CD14-positive monocyte (primary cell): ENCODE measurements around the gene LPCAT1. TPM values are rescaled to one million over a fixed set of nuclear protein-coding genes. Genes with fewer than 3 reads are reported as not detected.

ENCODE experiments used
- DNase-seq, 3 donors: peaks; one replicate each; pipeline ENCODE4 v3.0.0-alpha.2; 2011 to 2022
- H2AFZ ChIP-seq: 2 replicates; pipeline ENCODE4 v1.6.0; 2012; ENCODE audit warnings: mild to moderate bottlenecking, low read depth, low read length, inconsistent platforms; ENCODE audit not compliant: insufficient read depth, poor library complexity, severe bottlenecking
- H3K27ac ChIP-seq, 2 donors: 1 replicate in 1 of 2; 2 replicates in 1 of 2; pipeline ENCODE4 v1.5.1; 2012 to 2013; ENCODE audit warnings: low read length in 2 of 2, control low read depth in 1 of 2, inconsistent platforms in 1 of 2, low read depth in 1 of 2, mild to moderate bottlenecking in 1 of 2
- H3K27me3 ChIP-seq, 2 donors: one replicate each; pipeline versions ENCODE4 v1.6.0 to v1.6.1; 2011 to 2013; ENCODE audit warnings: low read length in 2 of 2; ENCODE audit not compliant: control insufficient read depth in 2 of 2, insufficient read depth in 2 of 2
- H3K36me3 ChIP-seq, 2 donors: replicated peaks in 1 of 2; 1 replicate in 1 of 2; 2 replicates in 1 of 2; pipeline versions ENCODE4 v1.5.1 to v1.6.1; 2012 to 2013; ENCODE audit warnings: low read length in 2 of 2, control low read depth in 1 of 2, inconsistent platforms in 1 of 2, mild to moderate bottlenecking in 1 of 2; ENCODE audit not compliant: insufficient read depth in 2 of 2, control insufficient read depth in 1 of 2
- H3K4me1 ChIP-seq, 2 donors: 1 replicate in 1 of 2; 2 replicates in 1 of 2; pipeline versions ENCODE4 v1.5.1 to v1.6.1; 2012 to 2013; ENCODE audit warnings: low read length in 2 of 2, control low read depth in 1 of 2, inconsistent platforms in 1 of 2, mild to moderate bottlenecking in 1 of 2, moderate library complexity in 1 of 2; ENCODE audit not compliant: insufficient read depth in 2 of 2, control insufficient read depth in 1 of 2
- H3K4me2 ChIP-seq: replicated peaks from 2 replicates; pipeline ENCODE3; 2012; ENCODE audit warnings: low read length, moderate library complexity, mild to moderate bottlenecking; ENCODE audit not compliant: poor library complexity, severe bottlenecking; ENCODE audit errors: extremely low read depth
- H3K4me3 ChIP-seq, 3 experiments: fragments of 200-600 bp in 1 of 3; sonication (generic) in 1 of 3; replicated peaks in 1 of 3; 1 replicate in 2 of 3; 2 replicates in 1 of 3; pipeline ENCODE4 v1.5.1; 2011 to 2013; ENCODE audit warnings: low read length in 3 of 3, mild to moderate bottlenecking in 3 of 3, control low read depth in 2 of 3, low read depth in 2 of 3, inconsistent platforms in 1 of 3, moderate library complexity in 1 of 3
- H3K79me2 ChIP-seq: 2 replicates; pipeline ENCODE4 v1.6.0; 2012; ENCODE audit warnings: mild to moderate bottlenecking, control low read depth, inconsistent platforms, low read length, moderate library complexity; ENCODE audit not compliant: insufficient read depth
- H3K9ac ChIP-seq: 2 replicates; pipeline ENCODE4 v1.6.0; 2017; ENCODE audit warnings: low read length, mild to moderate bottlenecking; ENCODE audit not compliant: insufficient read depth, poor library complexity, severe bottlenecking
- H3K9me3 ChIP-seq, 2 donors: replicated peaks in 1 of 2; 1 replicate in 1 of 2; 2 replicates in 1 of 2; pipeline versions ENCODE4 v1.5.1 to v1.6.1; 2012 to 2013; ENCODE audit warnings: low read length in 2 of 2, control low read depth in 1 of 2; ENCODE audit not compliant: control insufficient read depth in 1 of 2, insufficient read depth in 1 of 2
- H4K20me1 ChIP-seq: 2 replicates; pipeline ENCODE4 v1.6.0; 2012; ENCODE audit warnings: mild to moderate bottlenecking, low read length, control low read depth, moderate library complexity; ENCODE audit not compliant: insufficient read depth
- H3K27ac Mint-ChIP-seq, 7 donors: one replicate each; pipeline ENCODE4 v1.8.0; 2020; ENCODE audit warnings: mild to moderate bottlenecking in 7 of 7, mixed read lengths in 7 of 7, moderate library complexity in 6 of 7, inconsistent platforms in 2 of 7
- H3K27me3 Mint-ChIP-seq, 3 donors: one replicate each; pipeline ENCODE4 v1.8.0; 2021 to 2022; ENCODE audit warnings: low read depth in 3 of 3, mild to moderate bottlenecking in 3 of 3, mixed read lengths in 3 of 3, moderate library complexity in 3 of 3, inconsistent platforms in 1 of 3
- H3K36me3 Mint-ChIP-seq, 2 donors: one replicate each; pipeline ENCODE4 v1.8.0; 2020; ENCODE audit warnings: mixed read lengths in 2 of 2, inconsistent platforms in 1 of 2, mild to moderate bottlenecking in 1 of 2
- H3K4me1 Mint-ChIP-seq: one replicate; pipeline ENCODE4 v1.8.0; 2020; ENCODE audit warnings: mild to moderate bottlenecking, mixed read lengths
- H3K4me3 Mint-ChIP-seq, 2 donors: one replicate each; pipeline ENCODE4 v1.8.0; 2020; ENCODE audit warnings: mild to moderate bottlenecking in 2 of 2, mixed read lengths in 2 of 2, moderate library complexity in 1 of 2
- H3K9me3 Mint-ChIP-seq, 7 donors: one replicate each; pipeline ENCODE4 v1.8.0; 2020 to 2022; ENCODE audit warnings: mixed read lengths in 7 of 7, mild to moderate bottlenecking in 6 of 7, moderate library complexity in 6 of 7, inconsistent platforms in 2 of 7
- WGBS: methylation state at CpG from one replicate; pipeline ENCODE4 v1.1.5; 2013; ENCODE audit warnings: missing lambda C conversion rate; ENCODE audit not compliant: insufficient coverage; 5-methylcytosine and 5-hydroxymethylcytosine counted together
- intact Hi-C, 2 donors: fragments of 100-400 bp; cut with micrococcal nuclease; formaldehyde crosslinking; loops; one replicate each; pipeline versions ENCODE4 v1.15.0 to v1.15.1; 2023
- polyA plus RNA-seq, 3 donors: library from polyadenylated mRNA; depleted of rRNA in 1 of 3; unstranded in 2 of 3; stranded (reverse) in 1 of 3; fragments of 300-500 nt in 2 of 3; fragments of >200 nt in 1 of 3; fragmentation: Illumina TruSeq in 2 of 3; gene quantifications; 1 replicate in 2 of 3; 2 replicates in 1 of 3; pipeline ENCODE4 v1.2.3, GENCODE V29; 2012 to 2021
- TF ChIP-seq, protein P1 (sequence below): fragments of 200-600 bp; IDR thresholded peaks from one replicate; pipeline ENCODE4 v1.8.0; 2022; ENCODE audit warnings: antibody characterized with exemption, mild to moderate bottlenecking

LPCAT1 gene
- polyA plus RNA-seq, 3 donors = 34.1 to 53.9 (median 34.8) TPM

DNA sequence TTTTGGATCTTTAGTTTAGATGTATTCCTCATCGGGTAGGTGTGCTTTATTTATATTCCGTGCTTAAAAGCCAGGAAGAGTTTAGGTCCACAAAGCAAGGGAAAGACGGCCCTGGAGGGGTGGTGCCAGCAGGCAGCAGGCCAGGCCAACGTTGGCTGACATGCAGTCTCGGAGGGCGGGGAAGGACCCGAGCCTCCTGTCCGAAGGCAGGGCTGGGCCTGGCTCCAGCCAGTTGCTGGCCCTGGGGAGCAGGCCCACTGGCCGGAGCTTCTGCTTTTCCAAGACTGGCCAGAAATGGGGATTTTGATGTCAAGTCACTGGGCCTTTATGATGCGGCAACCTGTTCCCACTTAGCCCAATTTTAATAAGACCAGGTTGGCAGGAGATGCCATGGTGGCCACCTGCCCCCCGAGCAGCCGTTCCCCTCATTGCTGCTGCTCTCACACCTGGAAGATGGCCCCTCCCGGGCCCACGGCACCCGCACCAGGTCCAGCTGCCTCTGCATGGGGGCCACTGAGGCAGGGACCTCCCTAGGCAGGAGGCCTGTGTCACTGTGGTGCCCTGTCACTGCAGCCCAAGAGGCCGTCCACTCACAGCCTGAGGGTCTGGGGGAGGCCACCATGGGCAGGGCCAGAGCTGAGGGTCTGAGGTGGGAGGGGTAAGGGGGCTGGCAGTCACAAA, 23.2 kb downstream of the LPCAT1 start:
- H3K27me3 ChIP-seq = no peaks in the 10 kb centered on the region
- no peak overlapping the region for H2AFZ ChIP-seq
- Mint-ChIP-seq H3K27ac (peak overlapping the region in 6 of 7 donors; percentile 32 to 100 (median 89)), H3K27me3 (peaks cover 0 to 4% (median 0%) of the 10 kb centered on the region in 3 donors), H3K36me3 (peaks cover 46 to 48% of the 10 kb centered on the region in 2 donors), H3K9me3 (no peaks in the 10 kb centered on the region), H3K4me1 (peaks cover 90% of the 10 kb centered on the region), H3K4me3 (no peak overlapping the region)
- H3K27ac ChIP-seq = peak overlapping the region in 1 of 2 donors; percentile 94
- H3K36me3 ChIP-seq = peaks cover 6 to 13% of the 10 kb centered on the region in 2 donors
- H3K9me3 ChIP-seq = no peaks in the 10 kb centered on the region
- H3K9ac ChIP-seq = no peak overlapping the region
- peaks cover 4% of the 10 kb centered on the region for H4K20me1 ChIP-seq
- H3K4me2 ChIP-seq = no peak overlapping the region
- intact Hi-C loops = no loop called here
- peaks cover 94 to 99% of the 10 kb centered on the region in 2 donors for H3K4me1 ChIP-seq
- H3K79me2 ChIP-seq = peaks cover 81% of the 10 kb centered on the region
- H3K4me3 ChIP-seq = no peak overlapping the region
- WGBS = 94% methylated on average over 16 of the region's 16 CpGs
- TF ChIP-seq, protein P1, sequence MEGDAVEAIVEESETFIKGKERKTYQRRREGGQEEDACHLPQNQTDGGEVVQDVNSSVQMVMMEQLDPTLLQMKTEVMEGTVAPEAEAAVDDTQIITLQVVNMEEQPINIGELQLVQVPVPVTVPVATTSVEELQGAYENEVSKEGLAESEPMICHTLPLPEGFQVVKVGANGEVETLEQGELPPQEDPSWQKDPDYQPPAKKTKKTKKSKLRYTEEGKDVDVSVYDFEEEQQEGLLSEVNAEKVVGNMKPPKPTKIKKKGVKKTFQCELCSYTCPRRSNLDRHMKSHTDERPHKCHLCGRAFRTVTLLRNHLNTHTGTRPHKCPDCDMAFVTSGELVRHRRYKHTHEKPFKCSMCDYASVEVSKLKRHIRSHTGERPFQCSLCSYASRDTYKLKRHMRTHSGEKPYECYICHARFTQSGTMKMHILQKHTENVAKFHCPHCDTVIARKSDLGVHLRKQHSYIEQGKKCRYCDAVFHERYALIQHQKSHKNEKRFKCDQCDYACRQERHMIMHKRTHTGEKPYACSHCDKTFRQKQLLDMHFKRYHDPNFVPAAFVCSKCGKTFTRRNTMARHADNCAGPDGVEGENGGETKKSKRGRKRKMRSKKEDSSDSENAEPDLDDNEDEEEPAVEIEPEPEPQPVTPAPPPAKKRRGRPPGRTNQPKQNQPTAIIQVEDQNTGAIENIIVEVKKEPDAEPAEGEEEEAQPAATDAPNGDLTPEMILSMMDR = no peak
- DNase-seq = peak in 1 of 3 donors; percentile 37

DNA sequence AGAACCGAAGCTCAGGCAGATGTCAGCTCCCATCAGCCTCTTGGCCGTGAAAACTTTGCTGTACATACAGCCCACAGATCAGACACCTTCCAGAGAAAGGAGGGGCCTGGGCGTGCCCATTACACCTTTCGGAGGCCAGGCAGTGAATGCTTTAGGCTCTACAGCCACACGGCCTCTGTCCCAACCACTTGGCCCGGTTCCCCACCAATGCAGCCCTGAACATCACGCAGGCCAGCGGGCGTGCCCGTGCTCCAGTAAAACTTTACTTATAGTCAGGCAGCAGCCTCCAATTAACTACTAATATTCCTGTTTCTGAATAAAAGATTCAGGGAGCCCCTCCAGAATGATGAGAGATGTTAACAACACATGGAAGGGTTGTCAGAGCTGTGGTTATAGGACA, 23.9 kb downstream of the LPCAT1 start:
- Histone ChIP-seq H3K27ac (no peak overlapping the region), H3K79me2 (peaks cover 77% of the 10 kb centered on the region), H3K4me2 (no peak overlapping the region), H4K20me1 (no peaks in the 10 kb centered on the region), H3K9ac (no peak overlapping the region), H3K36me3 (peaks cover 6 to 13% of the 10 kb centered on the region in 2 donors), H3K4me3 (no peak overlapping the region), H3K4me1 (peaks cover 94 to 99% of the 10 kb centered on the region in 2 donors), H3K9me3 (no peaks in the 10 kb centered on the region), H3K27me3 (no peaks in the 10 kb centered on the region), H2AFZ (no peak overlapping the region)
- peak overlapping the region in 5 of 7 donors; percentile 40 to 100 (median 79) for H3K27ac Mint-ChIP-seq
- peaks cover 48 to 50% of the 10 kb centered on the region in 2 donors for H3K36me3 Mint-ChIP-seq
- intact Hi-C loops = no loop called here
- H3K27me3 Mint-ChIP-seq = peaks cover 0 to 4% (median 2%) of the 10 kb centered on the region in 3 donors
- TF ChIP-seq, protein P1 = no peak
- H3K4me3 Mint-ChIP-seq = no peak overlapping the region
- DNase-seq = no peak
- peaks cover 91% of the 10 kb centered on the region for H3K4me1 Mint-ChIP-seq
- WGBS = 97% methylated on average over 6 of the region's 10 CpGs
- H3K9me3 Mint-ChIP-seq = no peaks in the 10 kb centered on the region
